ENCODE results near the gene SPATS1.

- no peak for TF ChIP-seq CTCF (IDR thresholded peaks at IDR 0.05)
- no peak for TF ChIP-seq POLR2A (IDR thresholded peaks at IDR 0.05; ENCODE audit: low read depth)
- TF ChIP-seq POLR2AphosphoS5 (IDR thresholded peaks at IDR 0.05): no peak
Measured at GRCh38 chr6:44388887-44389286, 46.4 kb downstream of the SPATS1 start.
